HCT116 (cell line): ENCODE results near the gene DNM3. TPM values are rescaled to one million over a fixed set of nuclear protein-coding genes. Genes with fewer than 3 reads are reported as not detected.

ENCODE experiments used
- ATAC-seq: fragments of 200-7000 bp; cut with Tn5 transposase; 2 replicates; pipeline ENCODE4 v1.9.1; 2020; ENCODE audit warnings: mild to moderate bottlenecking, moderate library complexity
- BruUV-seq: library from RNA; stranded (reverse); fragments of 400-500 nt; replicated peaks from 2 replicates; lab custom pipeline; 2021; lab: Mats Ljungman, UMichigan
- CTCF ChIA-PET: fragments of 300-600 bp; sonication (Branson Sonifier 250); formaldehyde crosslinking; loops from one replicate; lab custom pipeline; 2021; ENCODE audit warnings: antibody characterized with exemption; lab: Charles Lee
- POLR2A ChIA-PET: fragments of 300-600, 350-600 bp; sonication (Branson Sonifier 250); formaldehyde crosslinking; loops from one replicate; lab custom pipeline; 2021; ENCODE audit warnings: antibody characterized with exemption; lab: Charles Lee
- RAD21 ChIA-PET, 2 experiments: fragments of 300-600 bp; sonication (Branson Sonifier 250); formaldehyde crosslinking; loops; one replicate each; lab custom pipeline; 2023; ENCODE audit warnings: low total read pairs in 2 of 2; ENCODE audit not compliant: uncharacterized antibody in 2 of 2, unreplicated experiment in 2 of 2, low non-redundant PET in 1 of 2; lab: Charles Lee
- DNase-seq: peaks from one replicate; pipeline ENCODE4 v3.0.0-alpha.2; 2010; ENCODE audit warnings: low read depth, low spot score
- H2AFZ ChIP-seq: fragments of 200-600 bp; shearing (Covaris generic), sonication (generic); 2 replicates; pipeline ENCODE4 v1.6.1; 2017; ENCODE audit warnings: low read depth, mixed run types, mixed read lengths, antibody characterized with exemption, low read length; ENCODE audit not compliant: poor library complexity, severe bottlenecking
- H3K27ac ChIP-seq: 2 replicates; pipeline ENCODE4 v1.5.1; 2012; ENCODE audit warnings: low read depth, low read length
- H3K27me3 ChIP-seq: fragments of 200-600 bp; sonication (generic); 2 replicates; pipeline ENCODE4 v1.6.1; 2016; ENCODE audit warnings: mixed run types, low read length, mixed read lengths; ENCODE audit not compliant: insufficient read depth
- H3K36me3 ChIP-seq, 2 experiments: fragments of 200-500 bp in 1 of 2; fragments of 200-600 bp in 1 of 2; sonication (Bioruptor generic) in 1 of 2; sonication (generic) in 1 of 2; 2 replicates each; pipeline versions ENCODE4 v1.5.1 to v1.6.1; 2014 to 2016; ENCODE audit warnings: low read length in 2 of 2, inconsistent platforms in 1 of 2, mixed read lengths in 1 of 2, mixed run types in 1 of 2; ENCODE audit not compliant: insufficient read depth in 2 of 2, control insufficient read depth in 1 of 2
- H3K4me1 ChIP-seq, 2 experiments: fragments of 200-600 bp in 1 of 2; sonication (generic) in 1 of 2; 2 replicates each; pipeline versions ENCODE4 v1.5.1 to v1.6.1; 2012 to 2017; ENCODE audit warnings: low read length in 2 of 2, inconsistent platforms in 1 of 2, mild to moderate bottlenecking in 1 of 2, mixed read lengths in 1 of 2, mixed run types in 1 of 2, moderate library complexity in 1 of 2; ENCODE audit not compliant: insufficient read depth in 2 of 2, control insufficient read depth in 1 of 2
- H3K4me2 ChIP-seq: fragments of 200-600 bp; sonication (generic); 2 replicates; pipeline ENCODE4 v1.6.1; 2017; ENCODE audit warnings: mixed run types, low read length, mixed read lengths
- H3K4me3 ChIP-seq, 2 experiments: fragments of 200-600 bp in 1 of 2; sonication (generic) in 1 of 2; replicated peaks in 1 of 2; 2 replicates each; pipeline ENCODE4 v1.5.1; 2011 to 2016; ENCODE audit warnings: low read length in 2 of 2, control low read depth in 1 of 2, low read depth in 1 of 2, mild to moderate bottlenecking in 1 of 2, mixed read lengths in 1 of 2, mixed run types in 1 of 2
- H3K79me2 ChIP-seq: fragments of 200-600 bp; sonication (generic); 2 replicates; pipeline ENCODE4 v1.6.1; 2017; ENCODE audit warnings: mild to moderate bottlenecking, mixed run types, low read length, moderate library complexity, mixed read lengths; ENCODE audit not compliant: insufficient read depth
- H3K9ac ChIP-seq: fragments of 200-600 bp; sonication (generic); 2 replicates; pipeline ENCODE4 v1.6.1; 2016; ENCODE audit warnings: low read length, mixed read lengths
- H3K9me2 ChIP-seq: fragments of 200-600 bp; sonication (generic), shearing (Covaris generic); 2 replicates; pipeline ENCODE4 v1.6.1; 2017; ENCODE audit warnings: mixed run types, mild to moderate bottlenecking, moderate library complexity; ENCODE audit not compliant: insufficient read depth
- H3K9me3 ChIP-seq, 2 experiments: fragments of 200-500 bp in 1 of 2; fragments of 200-600 bp in 1 of 2; sonication (Bioruptor generic) in 1 of 2; sonication (generic) in 1 of 2; 2 replicates each; pipeline ENCODE4 v1.6.1; 2014 to 2017; ENCODE audit warnings: low read length in 2 of 2, mixed read lengths in 2 of 2, inconsistent platforms in 1 of 2, low read depth in 1 of 2, mild to moderate bottlenecking in 1 of 2, mixed run types in 1 of 2, moderate library complexity in 1 of 2; ENCODE audit not compliant: control insufficient read depth in 1 of 2, insufficient read depth in 1 of 2
- H4K20me1 ChIP-seq: fragments of 200-600 bp; sonication (generic), shearing (Covaris generic); 2 replicates; pipeline ENCODE4 v1.6.1; 2017; ENCODE audit warnings: mixed run types, mild to moderate bottlenecking, moderate library complexity; ENCODE audit not compliant: insufficient read depth
- CBX3 ChIP-seq: IDR thresholded peaks from 2 replicates; pipeline ENCODE4 v1.6.1; 2012; ENCODE audit warnings: low read depth
- CEBPB ChIP-seq: IDR thresholded peaks from 2 replicates; pipeline ENCODE4 v1.6.1; 2012; ENCODE audit warnings: low read depth
- CTCF ChIP-seq, 3 experiments: fragments of 200-600 bp in 1 of 3; sonication (generic) in 1 of 3; IDR thresholded peaks in 2 of 3; conservative IDR thresholded peaks in 1 of 3; 2 replicates each; pipeline ENCODE4 v1.5.1; 2012 to 2017; ENCODE audit warnings: low read depth in 2 of 3, low read length in 2 of 3, antibody characterized with exemption in 1 of 3, borderline replicate concordance in 1 of 3, control low read depth in 1 of 3, mild to moderate bottlenecking in 1 of 3, mixed read lengths in 1 of 3, mixed run types in 1 of 3, moderate library complexity in 1 of 3; ENCODE audit not compliant: insufficient read depth in 1 of 3
- ELF1 ChIP-seq: IDR thresholded peaks from 2 replicates; pipeline ENCODE4 v1.6.1; 2012; ENCODE audit warnings: low read depth, borderline replicate concordance
- FOSL1 ChIP-seq: IDR thresholded peaks from 2 replicates; pipeline ENCODE4 v1.6.1; 2012; ENCODE audit warnings: low read depth
- RAD21 ChIP-seq: IDR thresholded peaks from 2 replicates; pipeline ENCODE4 v1.6.1; 2012; ENCODE audit warnings: low read depth, mild to moderate bottlenecking
- SIN3A ChIP-seq: IDR thresholded peaks from 2 replicates; pipeline ENCODE4 v1.6.1; 2012; ENCODE audit warnings: low read depth
- SP1 ChIP-seq: IDR thresholded peaks from 2 replicates; pipeline ENCODE4 v1.6.1; 2012; ENCODE audit warnings: low read depth
- TCF7L2 ChIP-seq: IDR thresholded peaks from 2 replicates; pipeline ENCODE4 v1.7.0; 2011; ENCODE audit warnings: borderline replicate concordance, inconsistent platforms; ENCODE audit not compliant: insufficient read depth, insufficient read length; ENCODE audit errors: extremely low read depth
- ZBTB33 ChIP-seq: IDR thresholded peaks from 2 replicates; pipeline ENCODE4 v1.6.1; 2011; ENCODE audit warnings: mild to moderate bottlenecking, low read length, moderate library complexity; ENCODE audit not compliant: insufficient replicate concordance; ENCODE audit errors: extremely low read depth
- intact Hi-C: fragments of 100-400 bp; cut with micrococcal nuclease; formaldehyde crosslinking; loops from 2 replicates; pipeline ENCODE4 v1.10.0; 2022
- total RNA-seq: library from RNA; stranded (reverse); gene quantifications from one replicate; pipeline ENCODE4 v1.2.1, GENCODE V29; 2021; ENCODE audit not compliant: unreplicated experiment

Gene DNM3
- total RNA-seq, 1 experiment from 2014 or later, result 3.1 TPM

DNA sequence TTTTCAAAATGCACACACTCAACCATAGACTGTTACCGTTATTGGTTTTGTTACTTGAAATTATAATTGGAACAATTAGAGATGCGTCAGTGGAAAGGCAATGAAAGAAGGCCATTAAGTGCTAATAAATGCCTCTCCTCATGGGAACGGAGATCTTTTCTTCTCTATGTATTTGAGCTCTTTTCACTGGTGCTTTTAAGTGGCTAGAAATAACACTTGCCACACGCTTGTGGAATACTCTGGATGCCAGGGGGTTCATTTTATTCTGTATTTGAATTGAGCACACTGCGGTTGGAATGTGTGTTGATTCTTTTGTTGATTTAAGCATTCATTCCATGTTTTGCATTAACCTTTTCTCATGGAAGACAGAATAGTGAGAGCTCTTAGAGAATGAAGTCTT is 68.4 kb downstream of the DNM3 start (continued):
- no peak for TF ChIP-seq FOSL1
- TF ChIP-seq TCF7L2, result no peak
- TF ChIP-seq CTCF (IDR thresholded peaks at IDR 0.05 in 2 of 3, conservative IDR thresholded peaks at IDR 0.05 in 1 of 3; ENCODE audit: borderline replicate concordance in 1 of 3, insufficient read depth in 1 of 3, low read depth in 2 of 3, low read length in 2 of 3), result no peak
- TF ChIP-seq RAD21, result no peak

- no peak overlapping the region for H2AFZ ChIP-seq
- H3K9ac ChIP-seq, result no peak overlapping the region
- CTCF ChIA-PET, result no interaction called here
- no peaks in the 10 kb centered on the region for H3K79me2 ChIP-seq
- no peak for DNase-seq
- H3K4me2 ChIP-seq, result no peak overlapping the region
- no peaks in the 10 kb centered on the region for H3K36me3 ChIP-seq
- H3K9me3 ChIP-seq, result no peaks in the 10 kb centered on the region
- TF ChIP-seq ELF1 (no peak), RAD21 (no peak), CBX3 (no peak), ZBTB33 (no peak), CEBPB (no peak), TCF7L2 (no peak), SP1 (no peak), CTCF (IDR thresholded peaks at IDR 0.05 in 2 of 3, conservative IDR thresholded peaks at IDR 0.05 in 1 of 3; ENCODE audit: borderline replicate concordance in 1 of 3, insufficient read depth in 1 of 3, low read depth in 2 of 3, low read length in 2 of 3) (no peak), SIN3A (no peak)
- TF ChIP-seq, all 23 proteins: peak for 0
- Histone ChIP-seq H3K9me2 (0 out of 2 replicates have a peak, but pooled peaks cover 5% of the 10 kb centered on the region), H3K4me3 (no peak overlapping the region), H4K20me1 (no peaks in the 10 kb centered on the region), H3K27ac (no peak overlapping the region), H3K27me3 (no peaks in the 10 kb centered on the region), H3K4me1 (peaks cover 33 to 50% of the 10 kb centered on the region in 2 experiments)
- BruUV-seq, result no TSS peak
- ChIA-PET RAD21 (no interaction called here), POLR2A (no interaction called here)
- ATAC-seq, result no peak
- intact Hi-C loops, result no loop called here
Observed at GRCh38 chr1:171910786-171911185, 69.5 kb downstream of the DNM3 start.
